ENCODE data around the gene EFR3B. TPM values are rescaled to one million over a fixed set of nuclear protein-coding genes. Genes with fewer than 3 reads are reported as not detected.

The EFR3B gene
- total RNA-seq, 3 donors from 2014 or later, result 1.0 to 2.8 (median 1.9) TPM

GRCh38 chr2:25018681-25019080 is 23.2 kb upstream of the EFR3B start:
- Histone ChIP-seq H3K36me3 (ENCODE audit: low read depth) (no peaks in the 10 kb centered on the region), H3K4me1 (ENCODE audit: low read depth) (peaks cover 3% of the 10 kb centered on the region), H3K4me3 (no peak overlapping the region), H3K9me3 (no peaks in the 10 kb centered on the region)
- intact Hi-C loops (cut with DNase I, micrococcal nuclease), result no loop called here
- peak; percentile 81 for ATAC-seq
- TF ChIP-seq CTCF (IDR thresholded peaks at IDR 0.05), result no peak
- DNase-seq, result peak in 1 of 3 donors; percentile 17

- H3K4me3 ChIP-seq, result no peak overlapping the region
- ATAC-seq, result no peak
Observed at GRCh38 chr2:25021791-25022362, 20.0 kb upstream of the EFR3B start.

GRCh38 chr2:25023333-25023732 is 18.5 kb upstream of the EFR3B start:
- ATAC-seq, result no peak
- no peak for DNase-seq
- intact Hi-C loops (cut with DNase I, micrococcal nuclease), result no loop called here
- Histone ChIP-seq H3K36me3 (ENCODE audit: low read depth) (no peaks in the 10 kb centered on the region), H3K4me3 (no peak overlapping the region), H3K9me3 (no peaks in the 10 kb centered on the region), H3K4me1 (ENCODE audit: low read depth) (peaks cover 3% of the 10 kb centered on the region)
- no peak for TF ChIP-seq CTCF (IDR thresholded peaks at IDR 0.05)

More at GRCh38 chr2:25021791-25022362, 20.0 kb upstream of the EFR3B start:
- no peaks in the 10 kb centered on the region for H3K9me3 ChIP-seq
- no peak for DNase-seq
- intact Hi-C loops (cut with DNase I, micrococcal nuclease), result no loop called here
- peaks cover 3% of the 10 kb centered on the region for H3K4me1 ChIP-seq (ENCODE audit: low read depth)
- TF ChIP-seq CTCF (IDR thresholded peaks at IDR 0.05), result no peak
- H3K36me3 ChIP-seq (ENCODE audit: low read depth), result no peaks in the 10 kb centered on the region

- TF ChIP-seq CTCF (IDR thresholded peaks at IDR 0.05), result no peak
- H3K4me3 ChIP-seq, result no peak overlapping the region
- H3K4me1 ChIP-seq (ENCODE audit: low read depth), result no peaks in the 10 kb centered on the region
- ATAC-seq (no peak), DNase-seq (no peak)
- H3K9me3 ChIP-seq, result no peaks in the 10 kb centered on the region
- intact Hi-C loops (cut with DNase I, micrococcal nuclease), result no loop called here
- no peaks in the 10 kb centered on the region for H3K36me3 ChIP-seq (ENCODE audit: low read depth)
Observed at GRCh38 chr2:25025229-25026007, 16.5 kb upstream of the EFR3B start.

- no peak overlapping the region for H3K4me3 ChIP-seq
- no peaks in the 10 kb centered on the region for H3K36me3 ChIP-seq (ENCODE audit: low read depth)
- ATAC-seq (no peak), DNase-seq (no peak)
- H3K4me1 ChIP-seq (ENCODE audit: low read depth), result no peaks in the 10 kb centered on the region
- intact Hi-C loops (cut with DNase I, micrococcal nuclease), result no loop called here
- no peak for TF ChIP-seq CTCF (IDR thresholded peaks at IDR 0.05)
- no peaks in the 10 kb centered on the region for H3K9me3 ChIP-seq
Observed at GRCh38 chr2:25026008-25026530, 15.8 kb upstream of the EFR3B start.

Measured in mucosa of descending colon (tissue), 3 donors.